Activated CD4-positive, CD25-positive, alpha-beta regulatory T cell (primary cell): ENCODE results near the gene POU5F2.

Experiments
- DNase-seq, 4 experiments: peaks; one replicate each; lab custom pipeline; 2025; lab: John Stamatoyannopoulos, UW

POU5F2 gene

GRCh38 chr5:93741136-93741811 lies at the start of gene POU5F2:
Gene POU5F2, minus strand, starts transcription at chr5:93741600. Its CDS starts 37 bp downstream, at chr5:93741563.
- no peak for DNase-seq

GRCh38 chr5:93790401-93790800 lies 49.0 kb upstream of the POU5F2 start:
- no peak for DNase-seq

GRCh38 chr5:93789173-93790067 lies 48.0 kb upstream of the POU5F2 start:
- no peak for DNase-seq

- DNase-seq, result no peak
Measured at GRCh38 chr5:93787598-93787997, 46.2 kb upstream of the POU5F2 start.

GRCh38 chr5:93785475-93785874 lies 44.1 kb upstream of the POU5F2 start:
- DNase-seq, result no peak

- no peak for DNase-seq
Measured at GRCh38 chr5:93782978-93783377, 41.6 kb upstream of the POU5F2 start.

GRCh38 chr5:93777620-93778019 lies 36.2 kb upstream of the POU5F2 start:
- DNase-seq, result no peak

GRCh38 chr5:93756372-93756771 lies 15.0 kb upstream of the POU5F2 start:
- DNase-seq, result no peak

GRCh38 chr5:93755716-93756115 lies 14.3 kb upstream of the POU5F2 start:
- DNase-seq, result no peak

GRCh38 chr5:93748875-93749397 lies 7.5 kb upstream of the POU5F2 start:
- DNase-seq, result no peak

GRCh38 chr5:93746406-93747056 lies 5.1 kb upstream of the POU5F2 start:
- no peak for DNase-seq

- no peak for DNase-seq
Measured at GRCh38 chr5:93736284-93736683, 5.1 kb downstream of the POU5F2 start.

GRCh38 chr5:93735378-93735777 lies 6.0 kb downstream of the POU5F2 start:
- no peak for DNase-seq

GRCh38 chr5:93731987-93732386 lies 9.4 kb downstream of the POU5F2 start:
- no peak for DNase-seq

GRCh38 chr5:93726595-93726994 lies 14.8 kb downstream of the POU5F2 start:
- DNase-seq, result no peak

- no peak for DNase-seq
Measured at GRCh38 chr5:93724791-93725190, 16.6 kb downstream of the POU5F2 start.

GRCh38 chr5:93723681-93724080 lies 17.7 kb downstream of the POU5F2 start:
- no peak for DNase-seq

- DNase-seq, result no peak
Measured at GRCh38 chr5:93723005-93723404, 18.4 kb downstream of the POU5F2 start.

- no peak for DNase-seq
Measured at GRCh38 chr5:93722588-93722987, 18.8 kb downstream of the POU5F2 start.

GRCh38 chr5:93721511-93721910 lies 19.9 kb downstream of the POU5F2 start:
- no peak for DNase-seq

GRCh38 chr5:93721071-93721470 lies 20.3 kb downstream of the POU5F2 start:
- DNase-seq, result no peak

- no peak for DNase-seq
Measured at GRCh38 chr5:93717162-93717561, 24.2 kb downstream of the POU5F2 start.

- no peak for DNase-seq
Measured at GRCh38 chr5:93716453-93716852, 24.9 kb downstream of the POU5F2 start.
